Gastrocnemius medialis (tissue), 4 donors: ENCODE measurements around the gene SLC5A10. TPM values are rescaled to one million over a fixed set of nuclear protein-coding genes. Genes with fewer than 3 reads are reported as not detected.

Experiments used
- ATAC-seq, 2 donors: fragments of 150-250 bp; one replicate each; pipeline ENCODE4 v1.9.1; 2016
- DNase-seq, 2 donors: peaks; one replicate each; pipeline ENCODE4 v3.0.0-alpha.2; 2019
- H3K27ac ChIP-seq, 4 donors: fragments of 200-600 bp; sonication (generic); 1 replicate in 1 of 4; 2 replicates in 3 of 4; pipeline ENCODE4 v1.5.1; 2016 to 2018; ENCODE audit warnings: mild to moderate bottlenecking in 2 of 4, moderate library complexity in 1 of 4
- H3K27me3 ChIP-seq, 3 donors: fragments of 200-600 bp; sonication (generic) in 2 of 3; 1 replicate in 1 of 3; 2 replicates in 2 of 3; pipeline versions ENCODE4 v1.5.1 to v1.6.0; 2016 to 2019; ENCODE audit warnings: mild to moderate bottlenecking in 1 of 3, moderate library complexity in 1 of 3
- H3K36me3 ChIP-seq, 2 donors: fragments of 200-600 bp; sonication (generic) in 1 of 2; one replicate each; pipeline ENCODE4 v1.5.1; 2017 to 2018
- H3K4me1 ChIP-seq, 2 donors: fragments of 200-600 bp; sonication (generic) in 1 of 2; one replicate each; pipeline ENCODE4 v1.5.1; 2016 to 2017; ENCODE audit warnings: mild to moderate bottlenecking in 2 of 2
- H3K4me3 ChIP-seq, 4 donors: fragments of 200-600 bp; sonication (generic) in 3 of 4; 1 replicate in 1 of 4; 2 replicates in 3 of 4; pipeline ENCODE4 v1.5.1; 2016 to 2019; ENCODE audit warnings: mild to moderate bottlenecking in 2 of 4
- H3K9me3 ChIP-seq, 3 donors: fragments of 200-600 bp; sonication (generic) in 2 of 3; 1 replicate in 1 of 3; 2 replicates in 2 of 3; pipeline ENCODE4 v1.5.1; 2016 to 2019
- POLR2A ChIP-seq, 2 donors: fragments of 450-650 bp; IDR thresholded peaks; one replicate each; pipeline ENCODE4 v1.6.1; 2017; ENCODE audit warnings: antibody characterized with exemption in 2 of 2, mild to moderate bottlenecking in 2 of 2, moderate library complexity in 2 of 2
- in situ Hi-C, 4 donors: fragments of 200-750 bp; cut with MboI; loops; one replicate each; pipeline versions ENCODE4 v1.15.0 to v1.8.0; 2017; ENCODE audit warnings: low sequenced_read_pairs in 4 of 4
- intact Hi-C: fragments of 100-400 bp; cut with DNase I; formaldehyde crosslinking; loops from one replicate; pipeline ENCODE4 v1.15.1; 2023; ENCODE audit warnings: low total_unique reads
- total RNA-seq, 4 donors: library from RNA; depleted of rRNA; stranded (reverse); fragments of >200 nt; gene quantifications; one replicate each; pipeline versions ENCODE4 v1.1.0 to v1.2.3, GENCODE V29; 2016
- TF ChIP-seq, protein P1 (sequence below), 5 experiments: fragments of 450-650 bp in 3 of 5; fragments of 200-600 bp in 2 of 5; sonication (generic) in 2 of 5; IDR thresholded peaks in 4 of 5; conservative IDR thresholded peaks in 1 of 5; 1 replicate in 4 of 5; 2 replicates in 1 of 5; pipeline ENCODE4 v1.5.1; 2016 to 2019; ENCODE audit warnings: antibody characterized with exemption in 5 of 5, mild to moderate bottlenecking in 3 of 5, moderate library complexity in 3 of 5

Gene SLC5A10
- total RNA-seq, 4 donors from 2014 or later, result not detected

DNA sequence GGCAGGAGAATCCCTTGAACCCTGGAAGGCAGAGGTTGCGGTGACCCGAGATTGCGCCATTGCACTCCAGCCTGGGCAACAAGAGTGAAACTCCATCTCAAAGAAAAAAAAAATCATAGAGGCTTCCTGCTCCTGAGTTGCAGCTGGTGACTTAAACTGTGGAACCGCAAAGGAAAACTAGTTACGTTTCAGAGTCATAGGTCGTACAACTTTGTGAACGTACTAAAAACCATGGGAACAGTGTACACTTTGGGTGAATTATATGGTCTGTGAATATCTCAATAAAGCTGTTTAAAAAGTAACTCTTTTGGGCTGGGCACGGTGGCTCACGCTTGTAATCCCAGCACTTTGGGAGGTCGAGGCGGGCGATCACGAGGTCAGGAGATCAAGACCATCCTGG, 23.6 kb downstream of the SLC5A10 start:
- no peaks in the 10 kb centered on the region for H3K27me3 ChIP-seq
- H3K36me3 ChIP-seq, result no peaks in the 10 kb centered on the region
- DNase-seq, result no peak
- no peak overlapping the region for H3K4me3 ChIP-seq
- TF ChIP-seq, protein P1, sequence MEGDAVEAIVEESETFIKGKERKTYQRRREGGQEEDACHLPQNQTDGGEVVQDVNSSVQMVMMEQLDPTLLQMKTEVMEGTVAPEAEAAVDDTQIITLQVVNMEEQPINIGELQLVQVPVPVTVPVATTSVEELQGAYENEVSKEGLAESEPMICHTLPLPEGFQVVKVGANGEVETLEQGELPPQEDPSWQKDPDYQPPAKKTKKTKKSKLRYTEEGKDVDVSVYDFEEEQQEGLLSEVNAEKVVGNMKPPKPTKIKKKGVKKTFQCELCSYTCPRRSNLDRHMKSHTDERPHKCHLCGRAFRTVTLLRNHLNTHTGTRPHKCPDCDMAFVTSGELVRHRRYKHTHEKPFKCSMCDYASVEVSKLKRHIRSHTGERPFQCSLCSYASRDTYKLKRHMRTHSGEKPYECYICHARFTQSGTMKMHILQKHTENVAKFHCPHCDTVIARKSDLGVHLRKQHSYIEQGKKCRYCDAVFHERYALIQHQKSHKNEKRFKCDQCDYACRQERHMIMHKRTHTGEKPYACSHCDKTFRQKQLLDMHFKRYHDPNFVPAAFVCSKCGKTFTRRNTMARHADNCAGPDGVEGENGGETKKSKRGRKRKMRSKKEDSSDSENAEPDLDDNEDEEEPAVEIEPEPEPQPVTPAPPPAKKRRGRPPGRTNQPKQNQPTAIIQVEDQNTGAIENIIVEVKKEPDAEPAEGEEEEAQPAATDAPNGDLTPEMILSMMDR (IDR thresholded peaks at IDR 0.05 in 4 of 5, conservative IDR thresholded peaks at IDR 0.05 in 1 of 5), result no peak
- TF ChIP-seq POLR2A (IDR thresholded peaks at IDR 0.05), result no peak
- no peaks in the 10 kb centered on the region for H3K9me3 ChIP-seq
- in situ Hi-C loops (no loop called here), intact Hi-C loops (no loop called here)
- no peak for ATAC-seq
- no peak overlapping the region for H3K27ac ChIP-seq
- no peaks in the 10 kb centered on the region for H3K4me1 ChIP-seq

DNA sequence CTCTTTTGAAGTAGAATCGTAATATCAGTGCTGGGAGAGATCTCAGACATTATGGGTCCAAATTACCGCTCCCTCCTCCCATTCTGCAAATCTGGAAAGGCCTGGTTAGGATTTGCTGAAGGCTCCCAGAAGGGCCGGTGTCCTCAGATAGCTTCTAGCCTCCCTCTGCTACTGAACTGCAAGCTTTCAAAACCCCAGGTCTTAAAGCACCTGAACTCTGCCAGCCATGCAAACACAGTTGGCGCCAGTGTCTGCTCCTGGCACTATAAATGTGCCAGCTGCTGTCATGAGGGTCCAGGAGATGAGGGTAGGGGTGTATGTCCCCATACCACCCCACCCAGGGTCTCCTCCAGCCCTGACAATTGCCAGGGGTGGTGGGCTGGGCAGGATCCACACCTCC, 24.2 kb downstream of the SLC5A10 start:
- intact Hi-C loops (no loop called here), in situ Hi-C loops (no loop called here)
- H3K27me3 ChIP-seq, result no peaks in the 10 kb centered on the region
- ATAC-seq, result no peak
- H3K4me1 ChIP-seq, result no peaks in the 10 kb centered on the region
- H3K9me3 ChIP-seq, result no peaks in the 10 kb centered on the region
- H3K4me3 ChIP-seq, result no peak overlapping the region
- no peak overlapping the region for H3K27ac ChIP-seq
- TF ChIP-seq, protein P1 (IDR thresholded peaks at IDR 0.05 in 4 of 5, conservative IDR thresholded peaks at IDR 0.05 in 1 of 5), result no peak
- TF ChIP-seq POLR2A (IDR thresholded peaks at IDR 0.05), result no peak
- no peaks in the 10 kb centered on the region for H3K36me3 ChIP-seq
- no peak for DNase-seq

DNA sequence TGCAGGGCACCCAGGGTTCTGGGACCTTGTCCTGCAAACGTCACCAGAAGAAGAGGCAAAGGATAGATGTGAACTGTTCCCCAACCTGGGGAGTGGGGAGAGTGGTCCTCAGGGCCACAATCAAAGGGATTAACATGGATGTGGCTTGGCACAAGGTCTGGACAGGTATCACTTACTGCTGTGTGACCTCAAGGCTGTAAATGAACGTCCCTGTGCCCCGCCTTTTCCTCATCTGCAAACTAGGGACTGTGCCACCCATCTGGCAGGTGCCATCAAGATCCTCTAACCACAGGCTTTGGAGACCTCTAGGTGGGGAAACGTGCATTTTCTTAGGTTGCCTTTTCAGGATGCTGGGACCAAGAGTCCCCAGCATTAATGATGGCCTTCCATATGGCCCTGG, 25.1 kb downstream of the SLC5A10 start:
- in situ Hi-C loops, result no loop called here
- Histone ChIP-seq H3K9me3 (no peaks in the 10 kb centered on the region), H3K4me3 (no peak overlapping the region), H3K36me3 (no peaks in the 10 kb centered on the region), H3K27ac (no peak overlapping the region), H3K27me3 (no peaks in the 10 kb centered on the region), H3K4me1 (no peaks in the 10 kb centered on the region)
- ATAC-seq (no peak), DNase-seq (no peak)
- intact Hi-C loops, result no loop called here
- TF ChIP-seq, protein P1 (IDR thresholded peaks at IDR 0.05 in 4 of 5, conservative IDR thresholded peaks at IDR 0.05 in 1 of 5), result no peak

DNA sequence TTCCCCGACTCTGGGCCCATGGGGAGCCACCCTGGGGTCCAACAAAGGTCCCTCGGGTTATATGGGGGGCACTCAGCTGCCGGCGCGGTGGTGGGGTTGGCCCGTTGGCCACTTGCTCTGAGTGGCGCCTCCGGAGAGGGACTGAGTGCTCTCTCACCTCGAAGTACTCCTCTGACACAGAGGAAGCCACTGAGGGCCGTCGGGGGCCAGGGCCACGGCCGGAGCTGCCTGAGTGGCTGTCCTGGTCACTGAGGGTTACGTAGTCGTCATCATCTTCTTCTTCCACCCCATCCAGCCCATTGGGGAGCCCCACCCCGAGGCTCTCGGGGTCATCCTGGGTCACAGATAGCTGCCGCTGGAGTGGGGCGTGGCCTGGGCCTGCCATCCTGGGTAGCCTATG, 25.7 kb downstream of the SLC5A10 start:
- intact Hi-C loops, result no loop called here
- in situ Hi-C loops, result no loop called here
- no peak for DNase-seq

DNA sequence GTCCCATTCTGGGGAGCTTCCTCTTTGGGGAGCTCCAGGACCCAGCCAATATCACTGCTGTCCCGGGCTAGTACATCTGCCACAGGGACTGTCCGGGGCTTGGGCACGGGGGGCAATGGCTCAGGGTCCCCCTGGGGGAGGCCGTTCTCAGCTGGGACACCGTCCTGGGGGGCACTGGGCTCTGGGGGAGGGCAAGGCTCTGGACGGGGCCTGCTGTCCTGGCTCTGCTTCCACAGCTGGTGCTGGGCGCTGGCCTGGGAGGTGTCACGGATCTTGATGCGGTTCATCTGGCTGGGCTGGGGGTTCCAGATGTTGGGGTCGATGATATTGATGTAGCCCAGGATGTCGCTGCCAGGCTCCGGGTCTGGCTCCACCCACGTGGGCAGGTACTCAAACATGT, 26.1 kb downstream of the SLC5A10 start:
- no peaks in the 10 kb centered on the region for H3K36me3 ChIP-seq
- in situ Hi-C loops, result no loop called here
- ATAC-seq (no peak), DNase-seq (no peak)
- H3K4me3 ChIP-seq, result no peak overlapping the region
- TF ChIP-seq POLR2A (IDR thresholded peaks at IDR 0.05), result no peak
- TF ChIP-seq, protein P1 (IDR thresholded peaks at IDR 0.05 in 4 of 5, conservative IDR thresholded peaks at IDR 0.05 in 1 of 5), result no peak
- no peak overlapping the region for H3K27ac ChIP-seq
- no peaks in the 10 kb centered on the region for H3K27me3 ChIP-seq
- intact Hi-C loops, result no loop called here
- no peaks in the 10 kb centered on the region for H3K4me1 ChIP-seq
- H3K9me3 ChIP-seq, result no peaks in the 10 kb centered on the region

More for the DNA sequence above, 25.7 kb downstream of the SLC5A10 start:
- ATAC-seq, result no peak
- Histone ChIP-seq H3K27ac (no peak overlapping the region), H3K4me3 (no peak overlapping the region), H3K4me1 (no peaks in the 10 kb centered on the region), H3K36me3 (no peaks in the 10 kb centered on the region), H3K9me3 (no peaks in the 10 kb centered on the region), H3K27me3 (no peaks in the 10 kb centered on the region)
- TF ChIP-seq, protein P1 (IDR thresholded peaks at IDR 0.05 in 4 of 5, conservative IDR thresholded peaks at IDR 0.05 in 1 of 5), result no peak
- no peak for TF ChIP-seq POLR2A (IDR thresholded peaks at IDR 0.05)
